Measurements from ENCODE around the gene SUPT3H. TPM values are rescaled to one million over a fixed set of nuclear protein-coding genes. Genes with fewer than 3 reads are reported as not detected.

Gene SUPT3H
- total and polyA plus RNA-seq, 2 of the 13 experiments (the other 11 are each of a cell fraction or from before 2014, with no cell fraction given), result 11.9 to 36.1 TPM

GRCh38 chr6:45260696-45261095 is 117.0 kb downstream of the SUPT3H start:
- POLR2A ChIA-PET, result no interaction called here
- in situ Hi-C loops (cut with HindIII; ENCODE audit: extremely low pct_ligation_motif_present, low pct_unique_long_range_greater_than_20kb), result no loop called here
- Histone ChIP-seq H3K4me2 (ENCODE audit: low read depth, low read length) (no peak overlapping the region), H3K9ac (ENCODE audit: insufficient read depth, low read depth, low read length) (no peak overlapping the region), H3K79me2 (ENCODE audit: insufficient read depth, low read length) (peaks cover 1% of the 10 kb centered on the region), H4K20me1 (ENCODE audit: insufficient read depth, low read length) (no peaks in the 10 kb centered on the region), H3K9me3 (ENCODE audit: low read length) (no peaks in the 10 kb centered on the region), H3K27me3 (ENCODE audit: control insufficient read depth in 1 of 2, insufficient read depth in 2 of 2, low read length in 2 of 2) (no peaks in the 10 kb centered on the region), H3K4me3 (replicated peaks in 1 of 3; ENCODE audit: insufficient read depth in 1 of 3, low read depth in 2 of 3, low read length in 3 of 3) (no peak overlapping the region), H3K4me1 (ENCODE audit: insufficient read depth, low read length) (peaks cover 16% of the 10 kb centered on the region), H2AFZ (ENCODE audit: low read length) (no peak overlapping the region), H3K36me3 (replicated peaks in 1 of 2; ENCODE audit: control insufficient read depth in 1 of 2, insufficient read depth in 2 of 2, low read length in 2 of 2) (no peaks in the 10 kb centered on the region), H3K27ac (ENCODE audit: extremely low read length, insufficient read depth, low read length) (no peak overlapping the region)
- ATAC-seq, result no peak
- DNase-seq (ENCODE audit: low spot score), result no peak
- intact Hi-C loops (cut with micrococcal nuclease; ENCODE audit: unreplicated experiment), result loop anchor here (10.0 kb wide), 1 partner anchor 94 kb away; no protein-coding TSS in a partner anchor
- no peak for FAIRE-seq
- TF ChIP-seq ZSCAN21 (CRISPR knock-in tag; IDR thresholded peaks at IDR 0.05; ENCODE audit: borderline replicate concordance), result no peak
- TF ChIP-seq ZNF775 (CRISPR knock-in tag; IDR thresholded peaks at IDR 0.05; ENCODE audit: borderline replicate concordance), result no peak
- TF ChIP-seq ZNF615 (CRISPR knock-in tag; IDR thresholded peaks at IDR 0.05; ENCODE audit: borderline replicate concordance), result no peak
- no peak for TF ChIP-seq MXI1 (IDR thresholded peaks at IDR 0.05; ENCODE audit: borderline replicate concordance, low read depth, low read length)
- CTCF ChIA-PET (ENCODE audit: low intra/inter-chr PET ratio, low total read pairs), result no interaction called here
- no TSS peak for BruUV-seq (replicated peaks)
- 95% methylated on average over 3 of the region's 3 CpGs for WGBS (ENCODE audit: low lambda C conversion rate)

- H3K4me1 ChIP-seq (ENCODE audit: insufficient read depth, low read length), result peaks cover 10% of the 10 kb centered on the region
- H3K36me3 ChIP-seq (replicated peaks in 1 of 2; ENCODE audit: control insufficient read depth in 1 of 2, insufficient read depth in 2 of 2, low read length in 2 of 2), result no peaks in the 10 kb centered on the region
- CTCF ChIA-PET (ENCODE audit: low intra/inter-chr PET ratio, low total read pairs), result no interaction called here
- no peak overlapping the region for H3K4me3 ChIP-seq (replicated peaks in 1 of 3; ENCODE audit: insufficient read depth in 1 of 3, low read depth in 2 of 3, low read length in 3 of 3)
- no peaks in the 10 kb centered on the region for H3K79me2 ChIP-seq (ENCODE audit: insufficient read depth, low read length)
- H3K9me3 ChIP-seq (ENCODE audit: low read length), result no peaks in the 10 kb centered on the region
- no peak overlapping the region for H3K27ac ChIP-seq (ENCODE audit: extremely low read length, insufficient read depth, low read length)
- no peak overlapping the region for H2AFZ ChIP-seq (ENCODE audit: low read length)
- POLR2A ChIA-PET, result no interaction called here
- ATAC-seq, result no peak
- no peak overlapping the region for H3K4me2 ChIP-seq (ENCODE audit: low read depth, low read length)
- H3K27me3 ChIP-seq (ENCODE audit: control insufficient read depth in 1 of 2, insufficient read depth in 2 of 2, low read length in 2 of 2), result no peaks in the 10 kb centered on the region
- BruUV-seq (replicated peaks), result no TSS peak
- in situ Hi-C loops (cut with HindIII; ENCODE audit: extremely low pct_ligation_motif_present, low pct_unique_long_range_greater_than_20kb) (no loop called here), intact Hi-C loops (cut with micrococcal nuclease; ENCODE audit: unreplicated experiment) (no loop called here)
- no peak for DNase-seq (ENCODE audit: low spot score)
- H3K9ac ChIP-seq (ENCODE audit: insufficient read depth, low read depth, low read length), result no peak overlapping the region
- FAIRE-seq, result no peak
- WGBS (ENCODE audit: low lambda C conversion rate), result 94% methylated on average over 9 of the region's 9 CpGs
- H4K20me1 ChIP-seq (ENCODE audit: insufficient read depth, low read length), result no peaks in the 10 kb centered on the region
- TF ChIP-seq RXRA (CRISPR knock-in tag; IDR thresholded peaks at IDR 0.05) (no peak), PPARG (CRISPR knock-in tag; conservative IDR thresholded peaks at IDR 0.05) (no peak), ZNF414 (CRISPR knock-in tag; IDR thresholded peaks at IDR 0.05) (no peak), MED1 (CRISPR knock-in tag; IDR thresholded peaks at IDR 0.05) (no peak), ZNF709 (CRISPR knock-in tag; IDR thresholded peaks at IDR 0.05) (no peak), ZNF713 (CRISPR knock-in tag; IDR thresholded peaks at IDR 0.05) (no peak), HDAC6 (IDR thresholded peaks at IDR 0.05; ENCODE audit: low read depth, low read length) (no peak), ATF2 (CRISPR knock-in tag; IDR thresholded peaks at IDR 0.05) (no peak), PRPF4 (IDR thresholded peaks at IDR 0.05; ENCODE audit: low read depth, low read length, poor library complexity, severe bottlenecking) (no peak), KDM5B (CRISPR knock-in tag; IDR thresholded peaks at IDR 0.05; ENCODE audit: borderline replicate concordance) (no peak), HDAC1 (CRISPR knock-in tag; IDR thresholded peaks at IDR 0.05) (no peak), ZNF841 (CRISPR knock-in tag; IDR thresholded peaks at IDR 0.05; ENCODE audit: borderline replicate concordance) (no peak)
These were observed 120.7 kb downstream of the SUPT3H start for GRCh38 chr6:45256697-45257695.

Measured in HepG2 (cell line).